ENCODE data around the gene FTO. TPM values are rescaled to one million over a fixed set of nuclear protein-coding genes. Genes with fewer than 3 reads are reported as not detected.

Gene FTO
- total and polyA plus RNA-seq, 2 of the 13 experiments (the other 11 are each of a cell fraction or from before 2014, with no cell fraction given) = 41.6 to 55.8 TPM

DNA sequence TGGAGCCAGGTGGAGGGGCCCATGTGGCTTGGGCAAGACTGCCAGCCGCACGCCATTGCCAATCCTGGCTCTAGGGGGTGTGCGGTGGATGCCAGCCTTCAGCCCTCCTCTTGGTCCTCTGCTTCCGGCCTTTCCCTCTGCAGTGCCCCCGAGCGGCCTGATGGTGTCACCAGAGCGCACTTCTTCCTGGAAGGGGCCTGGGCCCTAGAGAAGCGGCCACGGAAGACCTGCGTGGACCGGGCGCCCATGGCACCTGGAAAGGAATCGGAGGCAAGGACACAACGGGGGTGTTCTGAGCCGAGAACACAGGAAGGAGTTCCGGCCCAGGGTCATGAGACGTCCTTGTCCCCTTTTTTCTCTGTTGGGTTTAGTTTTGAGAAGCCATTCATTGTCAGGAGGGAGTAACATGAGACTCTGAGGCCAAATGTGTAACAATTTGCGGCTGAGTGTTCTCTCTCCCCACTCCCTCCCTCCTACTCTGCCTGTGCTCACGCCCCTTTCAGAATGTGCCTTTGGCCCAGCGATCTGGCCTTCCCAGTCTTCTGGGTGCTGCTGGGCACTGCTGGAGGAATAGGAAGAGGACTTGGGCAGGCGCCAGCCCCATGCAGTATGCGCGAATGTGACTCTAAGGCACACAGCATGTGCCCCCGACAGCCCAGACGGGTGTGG, 489.8 kb downstream of the FTO start (continued):
- TF ChIP-seq, protein P1, sequence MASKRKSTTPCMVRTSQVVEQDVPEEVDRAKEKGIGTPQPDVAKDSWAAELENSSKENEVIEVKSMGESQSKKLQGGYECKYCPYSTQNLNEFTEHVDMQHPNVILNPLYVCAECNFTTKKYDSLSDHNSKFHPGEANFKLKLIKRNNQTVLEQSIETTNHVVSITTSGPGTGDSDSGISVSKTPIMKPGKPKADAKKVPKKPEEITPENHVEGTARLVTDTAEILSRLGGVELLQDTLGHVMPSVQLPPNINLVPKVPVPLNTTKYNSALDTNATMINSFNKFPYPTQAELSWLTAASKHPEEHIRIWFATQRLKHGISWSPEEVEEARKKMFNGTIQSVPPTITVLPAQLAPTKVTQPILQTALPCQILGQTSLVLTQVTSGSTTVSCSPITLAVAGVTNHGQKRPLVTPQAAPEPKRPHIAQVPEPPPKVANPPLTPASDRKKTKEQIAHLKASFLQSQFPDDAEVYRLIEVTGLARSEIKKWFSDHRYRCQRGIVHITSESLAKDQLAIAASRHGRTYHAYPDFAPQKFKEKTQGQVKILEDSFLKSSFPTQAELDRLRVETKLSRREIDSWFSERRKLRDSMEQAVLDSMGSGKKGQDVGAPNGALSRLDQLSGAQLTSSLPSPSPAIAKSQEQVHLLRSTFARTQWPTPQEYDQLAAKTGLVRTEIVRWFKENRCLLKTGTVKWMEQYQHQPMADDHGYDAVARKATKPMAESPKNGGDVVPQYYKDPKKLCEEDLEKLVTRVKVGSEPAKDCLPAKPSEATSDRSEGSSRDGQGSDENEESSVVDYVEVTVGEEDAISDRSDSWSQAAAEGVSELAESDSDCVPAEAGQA (IDR thresholded peaks at IDR 0.05; ENCODE audit: low read depth) = no peak
- TF ChIP-seq, protein P1 (CRISPR knock-in tag; IDR thresholded peaks at IDR 0.05; ENCODE audit: borderline replicate concordance) = no peak
- peak; percentile 73; the same call in 1 of the 2 replicates for TF ChIP-seq RXRA (CRISPR knock-in tag; IDR thresholded peaks at IDR 0.05)
- TF ChIP-seq, protein P2, sequence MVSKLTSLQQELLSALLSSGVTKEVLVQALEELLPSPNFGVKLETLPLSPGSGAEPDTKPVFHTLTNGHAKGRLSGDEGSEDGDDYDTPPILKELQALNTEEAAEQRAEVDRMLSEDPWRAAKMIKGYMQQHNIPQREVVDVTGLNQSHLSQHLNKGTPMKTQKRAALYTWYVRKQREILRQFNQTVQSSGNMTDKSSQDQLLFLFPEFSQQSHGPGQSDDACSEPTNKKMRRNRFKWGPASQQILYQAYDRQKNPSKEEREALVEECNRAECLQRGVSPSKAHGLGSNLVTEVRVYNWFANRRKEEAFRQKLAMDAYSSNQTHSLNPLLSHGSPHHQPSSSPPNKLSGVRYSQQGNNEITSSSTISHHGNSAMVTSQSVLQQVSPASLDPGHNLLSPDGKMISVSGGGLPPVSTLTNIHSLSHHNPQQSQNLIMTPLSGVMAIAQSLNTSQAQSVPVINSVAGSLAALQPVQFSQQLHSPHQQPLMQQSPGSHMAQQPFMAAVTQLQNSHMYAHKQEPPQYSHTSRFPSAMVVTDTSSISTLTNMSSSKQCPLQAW (CRISPR knock-in tag; IDR thresholded peaks at IDR 0.05) = peak; percentile 72; the same call in 1 of the 2 replicates
- TF ChIP-seq HOXA5 (CRISPR knock-in tag; IDR thresholded peaks at IDR 0.05) = no peak
- TF ChIP-seq EP300 (IDR thresholded peaks at IDR 0.05; ENCODE audit: low read depth in 2 of 2, low read length in 2 of 2) = no peak
- TF ChIP-seq EP300 (CRISPR knock-in tag; IDR thresholded peaks at IDR 0.05; ENCODE audit: borderline replicate concordance) = no peak; the same call in 1 of the 2 replicates
- TF ChIP-seq CREB1 (IDR thresholded peaks at IDR 0.05) = no peak
- TF ChIP-seq CREB1 (CRISPR knock-in tag; IDR thresholded peaks at IDR 0.05) = no peak
- TF ChIP-seq, protein P3, sequence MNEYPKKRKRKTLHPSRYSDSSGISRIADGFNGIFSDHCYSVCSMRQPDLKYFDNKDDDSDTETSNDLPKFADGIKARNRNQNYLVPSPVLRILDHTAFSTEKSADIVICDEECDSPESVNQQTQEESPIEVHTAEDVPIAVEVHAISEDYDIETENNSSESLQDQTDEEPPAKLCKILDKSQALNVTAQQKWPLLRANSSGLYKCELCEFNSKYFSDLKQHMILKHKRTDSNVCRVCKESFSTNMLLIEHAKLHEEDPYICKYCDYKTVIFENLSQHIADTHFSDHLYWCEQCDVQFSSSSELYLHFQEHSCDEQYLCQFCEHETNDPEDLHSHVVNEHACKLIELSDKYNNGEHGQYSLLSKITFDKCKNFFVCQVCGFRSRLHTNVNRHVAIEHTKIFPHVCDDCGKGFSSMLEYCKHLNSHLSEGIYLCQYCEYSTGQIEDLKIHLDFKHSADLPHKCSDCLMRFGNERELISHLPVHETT (CRISPR knock-in tag; conservative IDR thresholded peaks at IDR 0.05) = no peak
- no peak for TF ChIP-seq BRCA1 (CRISPR knock-in tag; IDR thresholded peaks at IDR 0.05)
- peak; percentile 61; the same call in 1 of the 2 replicates for TF ChIP-seq KDM2A (CRISPR knock-in tag; IDR thresholded peaks at IDR 0.05; ENCODE audit: borderline replicate concordance, low read depth)
- peak; percentile 55; the same call in 1 of the 2 replicates for TF ChIP-seq ZNF572 (CRISPR knock-in tag; IDR thresholded peaks at IDR 0.05)
- no peak for TF ChIP-seq ARNT (IDR thresholded peaks at IDR 0.05)
- no peak for TF ChIP-seq CENPT (CRISPR knock-in tag; IDR thresholded peaks at IDR 0.05; ENCODE audit: low read depth)
- TF ChIP-seq, protein P4, sequence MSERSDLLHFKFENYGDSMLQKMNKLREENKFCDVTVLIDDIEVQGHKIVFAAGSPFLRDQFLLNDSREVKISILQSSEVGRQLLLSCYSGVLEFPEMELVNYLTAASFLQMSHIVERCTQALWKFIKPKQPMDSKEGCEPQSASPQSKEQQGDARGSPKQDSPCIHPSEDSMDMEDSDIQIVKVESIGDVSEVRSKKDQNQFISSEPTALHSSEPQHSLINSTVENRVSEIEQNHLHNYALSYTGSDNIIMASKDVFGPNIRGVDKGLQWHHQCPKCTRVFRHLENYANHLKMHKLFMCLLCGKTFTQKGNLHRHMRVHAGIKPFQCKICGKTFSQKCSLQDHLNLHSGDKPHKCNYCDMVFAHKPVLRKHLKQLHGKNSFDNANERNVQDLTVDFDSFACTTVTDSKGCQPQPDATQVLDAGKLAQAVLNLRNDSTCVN (CRISPR knock-in tag; IDR thresholded peaks at IDR 0.05; ENCODE audit: borderline replicate concordance) = peak; percentile 48; the same call in 1 of the 2 replicates
- no peak for TF ChIP-seq ZC3H4 (CRISPR knock-in tag; IDR thresholded peaks at IDR 0.05; ENCODE audit: borderline replicate concordance)
- TF ChIP-seq HNRNPLL (IDR thresholded peaks at IDR 0.05; ENCODE audit: low read depth, low read length, poor library complexity, severe bottlenecking) = peak; percentile 43
- TF ChIP-seq, protein P5, sequence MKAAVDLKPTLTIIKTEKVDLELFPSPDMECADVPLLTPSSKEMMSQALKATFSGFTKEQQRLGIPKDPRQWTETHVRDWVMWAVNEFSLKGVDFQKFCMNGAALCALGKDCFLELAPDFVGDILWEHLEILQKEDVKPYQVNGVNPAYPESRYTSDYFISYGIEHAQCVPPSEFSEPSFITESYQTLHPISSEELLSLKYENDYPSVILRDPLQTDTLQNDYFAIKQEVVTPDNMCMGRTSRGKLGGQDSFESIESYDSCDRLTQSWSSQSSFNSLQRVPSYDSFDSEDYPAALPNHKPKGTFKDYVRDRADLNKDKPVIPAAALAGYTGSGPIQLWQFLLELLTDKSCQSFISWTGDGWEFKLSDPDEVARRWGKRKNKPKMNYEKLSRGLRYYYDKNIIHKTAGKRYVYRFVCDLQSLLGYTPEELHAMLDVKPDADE (CRISPR knock-in tag; IDR thresholded peaks at IDR 0.05) = no peak
